GM12878 (cell line): ENCODE data around the gene KLHL24. TPM values are rescaled to one million over a fixed set of nuclear protein-coding genes. Genes with fewer than 3 reads are reported as not detected.

Experiments used
- ATAC-seq: fragments of 200-7000 bp; cut with Tn5 transposase; 3 replicates; pipeline ENCODE4 v1.9.1; 2020; ENCODE audit warnings: mild to moderate bottlenecking, moderate library complexity
- BruUV-seq: library from RNA; stranded (reverse); fragments of 400-500 nt; replicated peaks from 2 replicates; lab custom pipeline; 2021; lab: Mats Ljungman, UMichigan
- CTCF ChIA-PET: fragments of 300-600 bp; sonication (Branson Sonifier 250); formaldehyde crosslinking; extraction: SDS; loops from one replicate; lab custom pipeline; 2021; ENCODE audit warnings: inconsistent platforms; lab: Yijun Ruan, JAX
- POLR2A ChIA-PET: fragments of 350-600 bp; formaldehyde crosslinking; extraction: SDS; loops from one replicate; lab custom pipeline; 2021; ENCODE audit warnings: inconsistent platforms; lab: Charles Lee
- RAD21 ChIA-PET: fragments of 300-600 bp; sonication (Branson Sonifier 250); formaldehyde crosslinking; loops from one replicate; lab custom pipeline; 2023; ENCODE audit warnings: antibody characterized with exemption; ENCODE audit not compliant: unreplicated experiment; lab: Charles Lee
- SMC1A ChIA-PET: fragments of 300-600 bp; sonication (Branson Sonifier 250); formaldehyde crosslinking; loops from one replicate; lab custom pipeline; 2023; ENCODE audit not compliant: unreplicated experiment, uncharacterized antibody; lab: Charles Lee
- DNase-seq: peaks from one replicate; pipeline ENCODE4 v3.0.0-alpha.2; 2011; ENCODE audit warnings: low read depth, low spot score
- FAIRE-seq: peaks from 3 replicates; lab custom pipeline; 2011; peaks lifted over from hg19 to GRCh38; lab: Jason Lieb, UNC
- H2AFZ ChIP-seq: 2 replicates; pipeline ENCODE4 v1.6.0; 2011; ENCODE audit warnings: low read depth, low read length, control low read depth; ENCODE audit not compliant: control insufficient read depth
- H3K27ac ChIP-seq: 2 replicates; pipeline ENCODE4 v1.5.1; 2011; ENCODE audit warnings: control low read depth; ENCODE audit not compliant: control insufficient read depth, insufficient read depth
- H3K27me3 ChIP-seq, 2 experiments: replicated peaks in 1 of 2; 2 replicates each; pipeline versions ENCODE4 v1.6.0 to v1.6.1; 2011; ENCODE audit warnings: low read length in 1 of 2; ENCODE audit not compliant: control insufficient read depth in 2 of 2, insufficient read depth in 2 of 2
- H3K36me3 ChIP-seq, 2 experiments: 2 replicates each; pipeline ENCODE4 v1.5.1; 2011; ENCODE audit warnings: low read length in 1 of 2; ENCODE audit not compliant: control insufficient read depth in 2 of 2, insufficient read depth in 2 of 2
- H3K4me1 ChIP-seq: 2 replicates; pipeline ENCODE4 v1.6.1; 2011; ENCODE audit warnings: mild to moderate bottlenecking, low read length, moderate library complexity, mixed read lengths; ENCODE audit not compliant: control insufficient read depth, insufficient read depth
- H3K4me2 ChIP-seq: 2 replicates; pipeline ENCODE4 v1.6.0; 2011; ENCODE audit warnings: control low read depth; ENCODE audit not compliant: control insufficient read depth, insufficient read depth
- H3K4me3 ChIP-seq: fragments of 200-600 bp; sonication (generic); 2 replicates; pipeline ENCODE4 v1.5.1; 2016
- H3K79me2 ChIP-seq: 2 replicates; pipeline ENCODE4 v1.6.0; 2011; ENCODE audit warnings: low read length; ENCODE audit not compliant: control insufficient read depth, insufficient read depth
- H3K9ac ChIP-seq: 2 replicates; pipeline ENCODE4 v1.8.0; 2011; ENCODE audit warnings: low read length, control low read depth, mixed read lengths; ENCODE audit not compliant: control insufficient read depth, insufficient read depth
- H3K9me3 ChIP-seq: replicated peaks from 3 replicates; pipeline ENCODE4 v1.5.1; 2011; ENCODE audit warnings: mild to moderate bottlenecking, low read length; ENCODE audit not compliant: control insufficient read depth, insufficient read depth
- H4K20me1 ChIP-seq: 2 replicates; pipeline ENCODE4 v1.6.0; 2011; ENCODE audit not compliant: control insufficient read depth, insufficient read depth
- FOXK2 ChIP-seq: fragments of 450-650 bp; IDR thresholded peaks from 2 replicates; pipeline ENCODE4 v1.6.1; 2017; ENCODE audit warnings: mild to moderate bottlenecking, moderate library complexity
- HDAC6 ChIP-seq: fragments of 200-600 bp; sonication (generic); IDR thresholded peaks from one replicate; pipeline ENCODE4 v1.8.0; 2017; ENCODE audit warnings: antibody characterized with exemption; ENCODE audit not compliant: unreplicated experiment
- NR2C2 ChIP-seq: IDR thresholded peaks from 2 replicates; pipeline ENCODE4 v1.6.1; 2011; ENCODE audit warnings: borderline replicate concordance, low read depth; ENCODE audit not compliant: control insufficient read depth, insufficient read length
- NRF1 ChIP-seq: conservative IDR thresholded peaks from 2 replicates; pipeline ENCODE4 v1.6.1; 2011; ENCODE audit warnings: mild to moderate bottlenecking, low read depth, low read length, improper control_type of control experiment
- POU2F2 ChIP-seq: IDR thresholded peaks from 3 replicates; pipeline ENCODE4 v1.6.1; 2011; ENCODE audit warnings: low read depth, mild to moderate bottlenecking, low read length, borderline replicate concordance
- SMARCA5 ChIP-seq: fragments of 450-650 bp; IDR thresholded peaks from 2 replicates; pipeline ENCODE4 v1.6.1; 2017; ENCODE audit warnings: mild to moderate bottlenecking
- SUPT20H ChIP-seq: IDR thresholded peaks from 2 replicates; pipeline ENCODE4 v1.6.1; 2011; ENCODE audit warnings: low read depth, mild to moderate bottlenecking, low read length, moderate library complexity, borderline replicate concordance; ENCODE audit not compliant: control insufficient read depth
- TARDBP ChIP-seq: IDR thresholded peaks from 2 replicates; pipeline ENCODE4 v1.6.1; 2016; ENCODE audit warnings: borderline replicate concordance
- YY1 ChIP-seq: IDR thresholded peaks from 2 replicates; pipeline ENCODE4 v1.6.1; 2011; ENCODE audit warnings: low read depth, mild to moderate bottlenecking, low read length
- ZNF24 ChIP-seq: fragments of 450-650 bp; IDR thresholded peaks from 2 replicates; pipeline ENCODE4 v1.6.1; 2017; ENCODE audit warnings: antibody characterized with exemption, mild to moderate bottlenecking
- ZNF622 ChIP-seq: fragments of 450-650 bp; IDR thresholded peaks from 2 replicates; pipeline ENCODE4 v1.6.1; 2017; ENCODE audit warnings: mild to moderate bottlenecking, inconsistent platforms
- ZZZ3 ChIP-seq: IDR thresholded peaks from 2 replicates; pipeline ENCODE4 v1.6.1; 2011; ENCODE audit warnings: low read depth; ENCODE audit not compliant: control insufficient read depth, insufficient read length
- WGBS: methylation state at CpG from one replicate; pipeline ENCODE4 v1.1.6; 2016; ENCODE audit warnings: low lambda C conversion rate; ENCODE audit not compliant: insufficient replicate concordance, insufficient coverage; ENCODE audit errors: missing lambda C conversion rate; 5-methylcytosine and 5-hydroxymethylcytosine counted together
- in situ Hi-C: fragments of 300-500 bp; cut with MboI; formaldehyde crosslinking; loops from 9 replicates; pipeline ENCODE4 v1.14.3; 2018; ENCODE audit warnings: mixed read lengths
- intact Hi-C: fragments of 100-400 bp; cut with micrococcal nuclease; formaldehyde crosslinking; loops from one replicate; pipeline ENCODE4 v1.14.2; 2022; ENCODE audit not compliant: unreplicated experiment
- polyA plus RNA-seq, 11 experiments: library from polyadenylated mRNA; depleted of rRNA in 4 of 11; unstranded in 6 of 11; stranded (reverse) in 5 of 11; fragments of >200 nt; fragmentation: Nextera tagmentation in 4 of 11; fragmentation: Illumina TruSeq in 1 of 11; extraction: Ambion mirVana in 4 of 11; extraction: Trizol in 1 of 11; gene quantifications; 1 replicate in 1 of 11; 2 replicates in 10 of 11; pipeline versions ENCODE4 v1.2.1 to v1.2.3, GENCODE V29; 2011 to 2016; ENCODE audit warnings: inconsistent platforms in 2 of 11, missing spikeins in 2 of 11, low read depth in 1 of 11
- total RNA-seq, 4 experiments: library from RNA; depleted of rRNA in 3 of 4; stranded (reverse); fragments of >200 nt in 3 of 4; fragmentation: Illumina TruSeq in 1 of 4; extraction: Trizol in 1 of 4; gene quantifications; 2 replicates each; pipeline versions ENCODE4 v1.2.1 to v1.2.3, GENCODE V29; 2013 to 2021

KLHL24 gene
- total and polyA plus RNA-seq, 10 of the 15 experiments (the other 5 are each of a cell fraction or from before 2014, with no cell fraction given), result 0.91 to 24.3 (median 5.3) TPM

- Histone ChIP-seq H3K4me3 (no peak overlapping the region), H3K9me3 (no peaks in the 10 kb centered on the region), H4K20me1 (no peaks in the 10 kb centered on the region), H2AFZ (no peak overlapping the region), H3K36me3 (no peaks in the 10 kb centered on the region), H3K9ac (no peak overlapping the region), H3K27ac (no peak overlapping the region), H3K27me3 (peaks cover 0 to 3% of the 10 kb centered on the region in 2 experiments; a peak in 1 of 4 replicates), H3K4me1 (no peaks in the 10 kb centered on the region), H3K79me2 (no peaks in the 10 kb centered on the region), H3K4me2 (no peak overlapping the region)
- SMC1A ChIA-PET, result interaction anchor here (0.8 to 2.0 kb wide), 5 partner anchors 16 to 52 kb away, joined by 3 to 4 read pairs (median 4); no protein-coding TSS in a partner anchor
- DNase-seq (no peak), ATAC-seq (no peak), FAIRE-seq (no peak)
- RAD21 ChIA-PET, result interaction anchor here (0.8 kb wide), 1 partner anchor 85 kb away, joined by 3 read pairs; no protein-coding TSS in a partner anchor
- POLR2A ChIA-PET, result interaction anchor here (0.6 to 1.2 kb wide), 2 partner anchors 12 to 48 kb away, joined by 3 to 6 read pairs; no protein-coding TSS in a partner anchor
- intact Hi-C loops, result no loop called here
- BruUV-seq, result no TSS peak
- TF ChIP-seq ZNF24, result no peak
- TF ChIP-seq HDAC6, result no peak
- TF ChIP-seq SUPT20H, result no peak
- TF ChIP-seq YY1, result no peak
- TF ChIP-seq NRF1, result no peak
- no peak for TF ChIP-seq ZZZ3
- TF ChIP-seq FOXK2, result no peak
- TF ChIP-seq POU2F2, result no peak
- no peak for TF ChIP-seq SMARCA5
- no peak for TF ChIP-seq ZNF622
- no peak for TF ChIP-seq TARDBP
- TF ChIP-seq NR2C2, result no peak
- in situ Hi-C loops, result no loop called here
- 18% methylated on average over 2 of the region's 2 CpGs for WGBS
- CTCF ChIA-PET, result interaction anchor here (0.8 kb wide), 1 partner anchor 148 kb away, joined by 3 read pairs; no protein-coding TSS in a partner anchor
Measured at GRCh38 chr3:183618542-183618941, 16.9 kb upstream of the KLHL24 start.
